ENCODE results near the gene CTSZ. TPM values are rescaled to one million over a fixed set of nuclear protein-coding genes. Genes with fewer than 3 reads are reported as not detected.

The CTSZ gene
- total RNA-seq, 2 donors from 2014 or later, result 93.6 to 130 TPM

DNA sequence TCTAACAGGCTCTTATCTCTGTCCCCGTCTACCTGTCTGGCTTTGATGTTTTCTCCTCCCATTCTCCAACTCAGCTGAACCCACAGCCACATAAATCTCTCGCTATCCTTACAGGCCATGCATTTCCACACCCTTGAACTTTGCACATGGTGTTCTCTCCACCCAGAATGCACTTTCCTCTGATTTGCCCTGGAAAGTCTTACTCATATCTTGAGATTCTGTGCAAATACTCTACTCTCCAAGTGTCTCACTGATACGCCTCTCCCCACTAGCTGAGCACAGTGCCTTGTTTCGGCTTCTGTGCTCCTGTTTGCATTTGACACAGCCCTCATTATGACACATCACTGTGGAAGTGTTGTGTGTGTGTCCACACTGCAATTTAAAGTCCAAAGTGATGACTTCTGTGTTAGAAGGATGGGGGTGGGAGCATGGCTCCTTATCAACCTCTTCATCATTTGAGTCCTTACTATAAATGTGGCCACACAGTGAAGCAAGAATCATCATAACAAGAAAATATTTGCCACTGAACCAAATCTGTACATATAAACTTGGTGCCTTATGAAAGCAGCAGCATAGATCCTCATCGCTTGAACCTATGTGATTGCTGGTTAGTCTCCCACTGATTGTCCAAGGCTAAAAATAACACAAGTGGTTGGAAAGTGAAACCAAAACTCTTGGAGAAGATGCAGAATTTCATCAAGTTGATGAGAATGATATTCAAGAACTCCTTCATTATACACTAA lies 41.1 kb upstream of the CTSZ start:
- Histone ChIP-seq H3K27ac (no peak overlapping the region), H3K4me1 (replicated peaks) (no peaks in the 10 kb centered on the region), H3K4me3 (no peak overlapping the region), H3K9me3 (no peaks in the 10 kb centered on the region), H3K27me3 (replicated peaks; ENCODE audit: insufficient read depth) (no peaks in the 10 kb centered on the region), H3K36me3 (no peaks in the 10 kb centered on the region)
- WGBS, result 75% methylated on average over 5 of the region's 5 CpGs
- TF ChIP-seq, protein P1, sequence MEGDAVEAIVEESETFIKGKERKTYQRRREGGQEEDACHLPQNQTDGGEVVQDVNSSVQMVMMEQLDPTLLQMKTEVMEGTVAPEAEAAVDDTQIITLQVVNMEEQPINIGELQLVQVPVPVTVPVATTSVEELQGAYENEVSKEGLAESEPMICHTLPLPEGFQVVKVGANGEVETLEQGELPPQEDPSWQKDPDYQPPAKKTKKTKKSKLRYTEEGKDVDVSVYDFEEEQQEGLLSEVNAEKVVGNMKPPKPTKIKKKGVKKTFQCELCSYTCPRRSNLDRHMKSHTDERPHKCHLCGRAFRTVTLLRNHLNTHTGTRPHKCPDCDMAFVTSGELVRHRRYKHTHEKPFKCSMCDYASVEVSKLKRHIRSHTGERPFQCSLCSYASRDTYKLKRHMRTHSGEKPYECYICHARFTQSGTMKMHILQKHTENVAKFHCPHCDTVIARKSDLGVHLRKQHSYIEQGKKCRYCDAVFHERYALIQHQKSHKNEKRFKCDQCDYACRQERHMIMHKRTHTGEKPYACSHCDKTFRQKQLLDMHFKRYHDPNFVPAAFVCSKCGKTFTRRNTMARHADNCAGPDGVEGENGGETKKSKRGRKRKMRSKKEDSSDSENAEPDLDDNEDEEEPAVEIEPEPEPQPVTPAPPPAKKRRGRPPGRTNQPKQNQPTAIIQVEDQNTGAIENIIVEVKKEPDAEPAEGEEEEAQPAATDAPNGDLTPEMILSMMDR (IDR thresholded peaks at IDR 0.05), result no peak
- no peak for TF ChIP-seq POLR2A (IDR thresholded peaks at IDR 0.05)
- TF ChIP-seq POLR2AphosphoS5 (IDR thresholded peaks at IDR 0.05), result no peak
- no peak for DNase-seq (ENCODE audit: low spot score)
- intact Hi-C loops (cut with DNase I), result no loop called here

GRCh38 chr20:59046862-59047261 lies 39.8 kb upstream of the CTSZ start:
- WGBS, result 90% methylated on average over 3 of the region's 3 CpGs
- no peak overlapping the region for H3K27ac ChIP-seq
- H3K27me3 ChIP-seq (replicated peaks; ENCODE audit: insufficient read depth), result no peaks in the 10 kb centered on the region
- no peak for DNase-seq (ENCODE audit: low spot score)
- intact Hi-C loops (cut with DNase I), result no loop called here
- H3K9me3 ChIP-seq, result no peaks in the 10 kb centered on the region
- H3K4me3 ChIP-seq, result no peak overlapping the region
- H3K4me1 ChIP-seq (replicated peaks), result no peaks in the 10 kb centered on the region
- TF ChIP-seq POLR2AphosphoS5 (IDR thresholded peaks at IDR 0.05) (no peak), POLR2A (IDR thresholded peaks at IDR 0.05) (no peak)
- TF ChIP-seq, protein P1 (IDR thresholded peaks at IDR 0.05), result no peak
- H3K36me3 ChIP-seq, result no peaks in the 10 kb centered on the region

GRCh38 chr20:59044796-59045195 lies 37.7 kb upstream of the CTSZ start:
- TF ChIP-seq POLR2A (IDR thresholded peaks at IDR 0.05) (no peak), POLR2AphosphoS5 (IDR thresholded peaks at IDR 0.05) (no peak)
- TF ChIP-seq, protein P1 (IDR thresholded peaks at IDR 0.05), result no peak
- DNase-seq (ENCODE audit: low spot score), result no peak
- H3K4me1 ChIP-seq (replicated peaks), result no peaks in the 10 kb centered on the region
- H3K4me3 ChIP-seq, result no peak overlapping the region
- intact Hi-C loops (cut with DNase I), result no loop called here
- no peaks in the 10 kb centered on the region for H3K27me3 ChIP-seq (replicated peaks; ENCODE audit: insufficient read depth)
- 83% methylated on average over 3 of the region's 3 CpGs for WGBS
- H3K9me3 ChIP-seq, result no peaks in the 10 kb centered on the region
- no peak overlapping the region for H3K27ac ChIP-seq
- no peaks in the 10 kb centered on the region for H3K36me3 ChIP-seq

- Histone ChIP-seq H3K27me3 (replicated peaks; ENCODE audit: insufficient read depth) (no peaks in the 10 kb centered on the region), H3K9me3 (no peaks in the 10 kb centered on the region), H3K4me3 (no peak overlapping the region), H3K27ac (no peak overlapping the region), H3K36me3 (no peaks in the 10 kb centered on the region), H3K4me1 (replicated peaks) (peaks cover 4% of the 10 kb centered on the region)
- 87% methylated on average over 3 of the region's 3 CpGs for WGBS
- intact Hi-C loops (cut with DNase I), result no loop called here
- no peak for TF ChIP-seq POLR2A (IDR thresholded peaks at IDR 0.05)
- TF ChIP-seq POLR2AphosphoS5 (IDR thresholded peaks at IDR 0.05), result no peak
- TF ChIP-seq, protein P1 (IDR thresholded peaks at IDR 0.05), result no peak
- DNase-seq (ENCODE audit: low spot score), result no peak
Measured at GRCh38 chr20:59044295-59044694, 37.2 kb upstream of the CTSZ start.

DNA sequence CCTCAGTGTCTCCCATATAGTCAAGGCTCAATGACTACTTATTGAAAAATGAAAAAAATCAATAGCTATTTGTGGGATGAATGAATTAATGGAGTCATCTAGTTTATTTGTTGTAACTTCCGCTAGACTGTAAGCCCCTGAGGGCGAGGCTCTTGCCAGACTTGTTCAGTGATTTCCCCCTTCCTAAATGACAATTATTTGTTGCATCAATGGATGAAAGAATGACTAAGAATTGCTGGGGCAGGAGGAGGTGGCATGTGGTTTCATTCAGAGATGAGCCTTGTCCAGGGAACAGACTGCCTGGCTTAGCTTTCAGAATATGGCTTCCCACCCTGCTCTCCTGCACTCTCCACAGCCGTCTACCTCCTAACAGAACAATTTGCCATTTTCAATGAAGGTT lies 36.6 kb upstream of the CTSZ start:
- intact Hi-C loops (cut with DNase I), result no loop called here
- no peak overlapping the region for H3K27ac ChIP-seq
- no peak for DNase-seq (ENCODE audit: low spot score)
- H3K36me3 ChIP-seq, result no peaks in the 10 kb centered on the region
- no peak for TF ChIP-seq POLR2A (IDR thresholded peaks at IDR 0.05)
- TF ChIP-seq, protein P1 (IDR thresholded peaks at IDR 0.05), result no peak
- no peak for TF ChIP-seq POLR2AphosphoS5 (IDR thresholded peaks at IDR 0.05)
- peaks cover 4% of the 10 kb centered on the region for H3K4me1 ChIP-seq (replicated peaks)
- no peaks in the 10 kb centered on the region for H3K9me3 ChIP-seq
- no peaks in the 10 kb centered on the region for H3K27me3 ChIP-seq (replicated peaks; ENCODE audit: insufficient read depth)
- H3K4me3 ChIP-seq, result no peak overlapping the region
- WGBS, result 74% methylated on average over 3 of the region's 3 CpGs
